Left ventricle myocardium inferior (tissue), 1 donor: ENCODE data around the gene NUTM1. TPM values are rescaled to one million over a fixed set of nuclear protein-coding genes. Genes with fewer than 3 reads are reported as not detected.
A peak's percentile ranks its signal among the peaks of the same experiment; 100 is the strongest.
"Not testable (repeated sequence)": the region's sequence is repeated elsewhere in the genome, so short reads cannot be mapped to it uniquely, and the experiment has no call there.

Experiments
- DNase-seq: peaks from one replicate; pipeline ENCODE4 v3.0.0-alpha.2; 2020
- H3K27ac ChIP-seq: fragments of 200-600 bp; replicated peaks from 2 replicates; pipeline ENCODE4 v1.8.0; 2021
- H3K27me3 ChIP-seq: fragments of 200-600 bp; 2 replicates; pipeline ENCODE4 v1.8.0; 2021; ENCODE audit warnings: low read depth
- H3K36me3 ChIP-seq: fragments of 200-600 bp; 2 replicates; pipeline ENCODE4 v1.8.0; 2021
- H3K4me1 ChIP-seq: fragments of 200-600 bp; 2 replicates; pipeline ENCODE4 v1.8.0; 2021
- H3K4me3 ChIP-seq: fragments of 200-600 bp; 2 replicates; pipeline ENCODE4 v1.8.0; 2021; ENCODE audit warnings: mild to moderate bottlenecking, moderate library complexity
- H3K9me3 ChIP-seq: fragments of 200-600 bp; replicated peaks from 2 replicates; pipeline ENCODE4 v1.8.0; 2021
- intact Hi-C: fragments of 100-400 bp; cut with micrococcal nuclease; formaldehyde crosslinking; loops from one replicate; pipeline ENCODE4 v1.11.0; 2022
- total RNA-seq: library from RNA; stranded (reverse); fragmentation: NEBNext Ultra II Directional; extraction: Animal tissue kit (Norgen Biotek cat#: 25700); gene quantifications from one replicate; pipeline ENCODE4 v1.2.1, GENCODE V29; 2021
- TF ChIP-seq, protein P1 (sequence below): fragments of 200-600 bp; IDR thresholded peaks from 2 replicates; pipeline ENCODE4 v1.8.0; 2021; ENCODE audit warnings: antibody characterized with exemption, mild to moderate bottlenecking, borderline replicate concordance
- donor health status: DM: no; HTN: yes; CAD: no; lungs with severe emphysema.

Gene NUTM1
- total RNA-seq, 1 donor from 2014 or later: not detected

DNA sequence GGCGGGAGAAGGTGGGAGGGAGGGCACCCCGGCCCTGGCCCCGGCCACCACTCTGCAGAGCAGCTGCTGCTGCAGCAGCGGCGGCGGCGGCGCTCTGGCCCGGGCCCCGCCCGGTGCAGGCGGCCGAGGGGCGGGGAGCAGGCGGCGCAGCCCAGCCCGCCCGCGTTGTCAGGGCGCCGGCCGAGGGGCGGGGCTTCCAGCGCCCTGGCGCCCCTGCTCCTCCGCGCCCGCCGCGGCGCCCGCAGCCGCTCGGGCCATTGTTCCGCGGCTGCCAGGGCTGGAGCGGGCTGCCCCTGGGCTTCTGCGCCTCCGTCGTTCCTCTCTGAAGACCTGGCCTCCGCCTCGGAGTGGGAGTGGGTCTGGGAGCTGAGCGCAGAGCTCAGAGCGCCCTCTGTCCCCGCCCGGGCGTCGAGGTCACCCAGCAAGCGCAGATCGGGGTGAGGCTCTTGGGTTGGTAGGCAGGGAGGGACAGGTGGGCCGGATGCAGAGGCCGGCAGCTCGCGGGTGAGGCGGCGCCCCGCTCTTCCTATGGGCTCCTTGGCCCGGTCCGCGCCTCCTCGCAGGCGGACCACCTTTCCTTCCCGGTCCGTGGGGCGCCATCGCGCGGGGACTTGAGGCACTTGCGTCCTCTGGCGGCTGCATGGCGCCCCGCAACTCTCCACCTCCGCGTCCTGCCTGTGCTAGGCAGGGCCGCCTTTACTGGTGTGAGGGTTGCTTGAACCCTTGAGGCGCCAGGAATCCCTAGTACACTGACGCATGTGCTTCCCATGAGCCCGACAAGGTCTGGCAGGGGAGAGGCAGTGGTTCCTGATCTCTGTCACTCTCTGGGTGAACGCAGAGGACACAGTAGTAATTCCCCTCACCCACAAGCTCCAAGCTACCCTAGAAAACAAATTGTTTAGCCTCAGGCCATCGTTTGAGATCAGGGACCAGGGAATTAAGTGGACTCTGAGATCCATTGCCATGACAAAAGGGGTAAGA, 24.3 kb downstream of the NUTM1 start, which contains the start of gene LPCAT4:
LPCAT4 (minus strand) TSS at position 96 of the 981 bp plus-strand sequence. CDS start 96 bp downstream, outside the sequence.
- intact Hi-C loops: no loop called here
- Histone ChIP-seq H3K27me3 (no peaks in the 10 kb centered on the region), H3K36me3 (peaks cover 18% of the 10 kb centered on the region), H3K9me3 (no peaks in the 10 kb centered on the region), H3K4me3 (peak within 1 kb of the TSS; percentile 99), H3K4me1 (peaks cover 37% of the 10 kb centered on the region), H3K27ac (peak within 1 kb of the TSS; percentile 100)
- DNase-seq: peak; percentile 90
- TF ChIP-seq, protein P1, sequence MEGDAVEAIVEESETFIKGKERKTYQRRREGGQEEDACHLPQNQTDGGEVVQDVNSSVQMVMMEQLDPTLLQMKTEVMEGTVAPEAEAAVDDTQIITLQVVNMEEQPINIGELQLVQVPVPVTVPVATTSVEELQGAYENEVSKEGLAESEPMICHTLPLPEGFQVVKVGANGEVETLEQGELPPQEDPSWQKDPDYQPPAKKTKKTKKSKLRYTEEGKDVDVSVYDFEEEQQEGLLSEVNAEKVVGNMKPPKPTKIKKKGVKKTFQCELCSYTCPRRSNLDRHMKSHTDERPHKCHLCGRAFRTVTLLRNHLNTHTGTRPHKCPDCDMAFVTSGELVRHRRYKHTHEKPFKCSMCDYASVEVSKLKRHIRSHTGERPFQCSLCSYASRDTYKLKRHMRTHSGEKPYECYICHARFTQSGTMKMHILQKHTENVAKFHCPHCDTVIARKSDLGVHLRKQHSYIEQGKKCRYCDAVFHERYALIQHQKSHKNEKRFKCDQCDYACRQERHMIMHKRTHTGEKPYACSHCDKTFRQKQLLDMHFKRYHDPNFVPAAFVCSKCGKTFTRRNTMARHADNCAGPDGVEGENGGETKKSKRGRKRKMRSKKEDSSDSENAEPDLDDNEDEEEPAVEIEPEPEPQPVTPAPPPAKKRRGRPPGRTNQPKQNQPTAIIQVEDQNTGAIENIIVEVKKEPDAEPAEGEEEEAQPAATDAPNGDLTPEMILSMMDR: peak; percentile 99

DNA sequence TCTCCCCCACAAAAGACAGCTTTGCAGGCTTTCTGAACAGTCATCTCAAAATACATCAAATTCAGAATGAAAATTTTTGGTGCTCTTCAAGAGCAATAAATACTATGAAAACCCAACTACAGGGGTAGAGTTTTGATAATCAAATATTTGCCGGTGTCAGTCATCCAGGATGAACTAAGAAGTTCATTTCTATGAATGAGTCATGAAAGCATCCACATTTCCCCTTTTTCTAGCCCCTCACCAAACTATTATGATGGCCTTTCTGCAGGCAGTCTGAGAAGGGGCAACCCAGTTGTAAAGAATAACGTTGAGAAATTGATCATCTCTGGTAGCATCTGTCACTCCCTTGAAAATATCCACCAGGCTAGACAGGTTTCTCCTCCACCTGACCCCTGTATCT, 27.0 kb downstream of the NUTM1 start:
- TF ChIP-seq, protein P1: no peak
- Histone ChIP-seq H3K4me1 (peaks cover 30% of the 10 kb centered on the region), H3K27me3 (no peaks in the 10 kb centered on the region), H3K36me3 (no peaks in the 10 kb centered on the region), H3K27ac (no peak overlapping the region), H3K4me3 (no peak overlapping the region), H3K9me3 (no peaks in the 10 kb centered on the region)
- DNase-seq: no peak
- intact Hi-C loops: loop anchor here (5.0 kb wide), 1 partner anchor 133 kb away; no protein-coding TSS in a partner anchor

DNA sequence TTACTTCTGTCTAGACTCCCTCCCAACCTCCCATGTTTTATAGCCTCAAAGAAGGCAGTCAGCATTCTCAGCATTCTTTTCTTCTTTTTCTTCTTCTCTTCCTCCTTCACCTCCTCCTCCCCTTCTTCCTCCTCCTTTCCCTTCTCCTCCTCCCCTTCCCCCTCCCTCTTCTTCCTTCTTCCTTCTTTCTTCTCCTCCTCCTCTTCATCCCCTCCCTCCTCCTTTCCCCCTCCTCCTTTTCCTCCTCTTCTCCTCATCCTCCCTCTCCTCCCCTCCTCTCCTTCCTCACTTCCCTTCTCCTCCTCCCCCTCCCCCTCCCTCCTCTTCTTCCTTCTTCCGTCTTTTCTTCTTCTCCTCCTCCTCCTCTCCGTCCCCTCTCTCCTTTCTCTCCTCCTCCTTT, 27.5 kb downstream of the NUTM1 start:
- intact Hi-C loops: loop anchor here (5.0 kb wide), 1 partner anchor 133 kb away; no protein-coding TSS in a partner anchor
- TF ChIP-seq, protein P1: no peak
- DNase-seq: no peak
- Histone ChIP-seq H3K4me3 (no peak overlapping the region), H3K36me3 (no peaks in the 10 kb centered on the region), H3K27ac (no peak overlapping the region), H3K4me1 (peaks cover 25% of the 10 kb centered on the region), H3K9me3 (no peaks in the 10 kb centered on the region), H3K27me3 (no peaks in the 10 kb centered on the region)

DNA sequence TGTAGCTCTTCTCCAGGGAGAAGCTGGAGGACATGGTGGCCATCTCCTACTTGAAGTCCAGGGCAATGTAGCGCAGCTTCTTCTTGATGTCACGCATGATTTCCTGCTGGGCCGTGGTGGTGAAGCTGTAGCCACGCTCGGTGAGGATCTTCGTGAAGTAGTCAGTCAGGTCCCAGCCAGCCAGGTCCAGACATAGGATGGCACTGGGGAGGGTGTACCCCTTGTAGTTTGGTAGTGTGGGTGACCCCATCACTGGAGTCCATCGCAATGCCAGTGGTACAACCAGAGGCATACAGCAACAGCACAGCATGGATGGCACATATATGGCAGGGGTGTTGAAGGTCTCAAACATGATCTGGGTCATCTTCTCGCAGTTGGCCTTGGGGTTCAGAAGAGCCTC, 30.8 kb downstream of the NUTM1 start:
- intact Hi-C loops: loop anchor here (5.0 kb wide), 1 partner anchor 137 kb away; no protein-coding TSS in a partner anchor
- H3K4me1 ChIP-seq: no peaks in the 10 kb centered on the region
- H3K4me3 ChIP-seq: no peak overlapping the region
- TF ChIP-seq, protein P1: no peak
- no peaks in the 10 kb centered on the region for H3K9me3 ChIP-seq
- H3K36me3 ChIP-seq: no peaks in the 10 kb centered on the region
- H3K27ac ChIP-seq: no peak overlapping the region
- no peaks in the 10 kb centered on the region for H3K27me3 ChIP-seq
- DNase-seq: no peak

DNA sequence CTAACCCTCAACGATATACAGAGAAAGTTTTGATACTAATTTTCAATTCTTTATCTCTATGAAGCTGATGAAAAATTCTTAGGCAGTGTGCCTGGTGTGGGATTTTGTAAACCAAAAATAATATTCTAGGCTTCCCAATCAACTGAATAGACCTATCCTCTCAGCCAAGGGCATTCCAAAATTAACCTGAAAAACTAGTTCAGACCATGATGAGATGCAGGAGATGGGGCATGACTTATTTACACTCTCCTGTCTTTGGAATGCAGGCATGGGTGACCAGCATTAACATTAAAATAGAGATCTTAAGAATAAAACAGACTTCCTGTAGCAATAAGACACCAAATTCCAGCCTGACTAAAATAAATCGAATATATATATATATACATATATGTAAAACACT, 31.7 kb downstream of the NUTM1 start:
- intact Hi-C loops: loop anchor here (5.0 kb wide), 1 partner anchor 138 kb away; no protein-coding TSS in a partner anchor
- Histone ChIP-seq H3K9me3 (no peaks in the 10 kb centered on the region), H3K36me3 (no peaks in the 10 kb centered on the region), H3K27ac (no peak overlapping the region), H3K27me3 (no peaks in the 10 kb centered on the region), H3K4me3 (no peak overlapping the region), H3K4me1 (peaks cover 7% of the 10 kb centered on the region)
- no peak for DNase-seq
- TF ChIP-seq, protein P1: no peak

DNA sequence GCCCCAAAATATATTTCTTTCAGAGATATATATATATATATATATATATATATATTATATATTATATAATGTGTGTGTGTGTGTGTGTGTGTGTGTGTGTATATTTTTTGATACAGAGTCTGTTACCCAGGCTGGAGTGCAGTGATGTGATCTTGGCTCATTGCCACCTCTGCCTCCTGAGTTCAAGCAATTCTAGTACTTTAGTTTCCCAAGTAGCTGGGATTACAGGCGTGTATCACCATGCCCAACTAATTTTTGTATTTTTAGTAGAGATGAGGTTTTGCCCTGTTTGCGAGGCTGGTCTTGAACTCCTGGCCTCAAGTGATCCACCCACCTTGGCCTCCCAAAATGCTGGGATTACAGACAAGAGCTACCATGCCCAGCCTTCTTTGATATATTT, 32.4 kb downstream of the NUTM1 start:
- H3K4me1 ChIP-seq, intact Hi-C loops, H3K27me3 ChIP-seq, H3K4me3 ChIP-seq, DNase-seq, H3K27ac ChIP-seq, H3K9me3 ChIP-seq, H3K36me3 ChIP-seq: not testable (repeated sequence)
